Keratinocyte (primary cell): ENCODE measurements around the gene BRICD5. TPM values are rescaled to one million over a fixed set of nuclear protein-coding genes. Genes with fewer than 3 reads are reported as not detected.

Experiments used
- DNase-seq: peaks from one replicate; pipeline ENCODE4 v3.0.0-alpha.2; 2011; ENCODE audit warnings: low read depth, missing footprints, low spot score
- FAIRE-seq: peaks from 2 replicates; lab custom pipeline; 2011; peaks lifted over from hg19 to GRCh38; lab: Jason Lieb, UNC
- H2AFZ ChIP-seq: 2 replicates; pipeline ENCODE4 v1.6.0; 2012; ENCODE audit warnings: low read length, control low read depth, inconsistent platforms; ENCODE audit not compliant: control insufficient read depth
- H3K27ac ChIP-seq: 2 replicates; pipeline ENCODE4 v1.5.1; 2011; ENCODE audit warnings: low read length; ENCODE audit not compliant: control insufficient read depth, insufficient read depth
- H3K27me3 ChIP-seq: 3 replicates; pipeline ENCODE4 v1.6.0; 2011; ENCODE audit warnings: low read length; ENCODE audit not compliant: control insufficient read depth, insufficient read depth; ENCODE audit errors: extremely low read depth
- H3K36me3 ChIP-seq, 2 experiments: 2 replicates in 1 of 2; 3 replicates in 1 of 2; pipeline ENCODE4 v1.5.1; 2011; ENCODE audit warnings: low read length in 2 of 2, mild to moderate bottlenecking in 1 of 2; ENCODE audit not compliant: control insufficient read depth in 2 of 2, insufficient read depth in 2 of 2; ENCODE audit errors: extremely low read depth in 1 of 2
- H3K4me1 ChIP-seq: 3 replicates; pipeline ENCODE4 v1.5.1; 2011; ENCODE audit warnings: low read length; ENCODE audit not compliant: control insufficient read depth, insufficient read depth; ENCODE audit errors: extremely low read depth
- H3K4me2 ChIP-seq: 3 replicates; pipeline ENCODE4 v1.6.0; 2011; ENCODE audit warnings: low read depth, low read length; ENCODE audit not compliant: control insufficient read depth, insufficient read depth; ENCODE audit errors: extremely low read depth
- H3K4me3 ChIP-seq, 3 experiments: fragments of 200-600 bp in 1 of 3; sonication (generic) in 1 of 3; 2 replicates in 2 of 3; 3 replicates in 1 of 3; pipeline ENCODE4 v1.5.1; 2011 to 2016; ENCODE audit warnings: low read length in 3 of 3, mild to moderate bottlenecking in 3 of 3, control low read depth in 2 of 3, inconsistent platforms in 1 of 3, low read depth in 1 of 3, mixed read lengths in 1 of 3, mixed run types in 1 of 3, moderate library complexity in 1 of 3; ENCODE audit not compliant: control insufficient read depth in 2 of 3, insufficient read depth in 2 of 3; ENCODE audit errors: extremely low read depth in 1 of 3
- H3K79me2 ChIP-seq: 2 replicates; pipeline ENCODE4 v1.6.0; 2012; ENCODE audit warnings: low read length; ENCODE audit not compliant: control insufficient read depth, insufficient read depth
- H3K9ac ChIP-seq: 3 replicates; pipeline ENCODE4 v1.6.0; 2011; ENCODE audit warnings: low read length; ENCODE audit not compliant: control insufficient read depth, insufficient read depth; ENCODE audit errors: extremely low read depth
- H3K9me1 ChIP-seq: 3 replicates; pipeline ENCODE4 v1.6.0; 2011; ENCODE audit warnings: low read length; ENCODE audit not compliant: control insufficient read depth, insufficient read depth; ENCODE audit errors: extremely low read depth
- H3K9me3 ChIP-seq: 2 replicates; pipeline ENCODE4 v1.5.1; 2012; ENCODE audit warnings: low read depth, low read length; ENCODE audit not compliant: control insufficient read depth
- H4K20me1 ChIP-seq: 3 replicates; pipeline ENCODE4 v1.6.0; 2011; ENCODE audit warnings: low read length; ENCODE audit not compliant: control insufficient read depth, insufficient read depth; ENCODE audit errors: extremely low read depth
- CTCF ChIP-seq, 3 experiments: IDR thresholded peaks in 1 of 3; conservative IDR thresholded peaks in 1 of 3; optimal IDR thresholded peaks in 1 of 3; 2 replicates in 2 of 3; 3 replicates in 1 of 3; pipeline versions ENCODE3 to v1.5.1; 2011; ENCODE audit warnings: low read length in 3 of 3, mild to moderate bottlenecking in 3 of 3, moderate library complexity in 2 of 3, control low read depth in 1 of 3, inconsistent platforms in 1 of 3; ENCODE audit not compliant: insufficient read depth in 2 of 3; ENCODE audit errors: extremely low read depth in 1 of 3
- EZH2 ChIP-seq: IDR thresholded peaks from one replicate; pipeline ENCODE4 v1.6.1; 2012; ENCODE audit warnings: inconsistent platforms, mild to moderate bottlenecking, low read length, moderate library complexity
- dilution Hi-C: fragments of 300-500 bp; cut with MboI; formaldehyde crosslinking; loops from one replicate; pipeline ENCODE4 v1.7.0; 2020; ENCODE audit warnings: low sequenced_read_pairs; ENCODE audit not compliant: extremely low pct_ligation_motif_present
- polyA plus RNA-seq, 5 experiments: library from polyadenylated mRNA; depleted of rRNA in 3 of 5; stranded (reverse) in 3 of 5; stranded (forward) in 1 of 5; unstranded in 1 of 5; fragments of >200 nt; gene quantifications; 1 replicate in 1 of 5; 2 replicates in 3 of 5; 3 replicates in 1 of 5; pipeline versions ENCODE4 v1.2.1 to v1.2.3, GENCODE V29; 2011 to 2012; ENCODE audit warnings: missing spikeins in 2 of 5, low read depth in 1 of 5, low replicate concordance in 1 of 5

BRICD5 gene
- polyA plus RNA-seq, 1 donor (not counting 4 experiments of a cell fraction or from before 2014, with no cell fraction given), result 1.8 TPM

- Histone ChIP-seq H3K27ac (no peak overlapping the region), H3K79me2 (peaks cover 11% of the 10 kb centered on the region), H3K4me2 (no peak overlapping the region), H3K4me3 (no peak overlapping the region), H3K27me3 (peaks cover 19% of the 10 kb centered on the region), H3K9ac (no peak overlapping the region), H3K4me1 (peaks cover 11% of the 10 kb centered on the region), H3K9me1 (peaks cover 3% of the 10 kb centered on the region), H2AFZ (no peak overlapping the region), H4K20me1 (peaks cover 10% of the 10 kb centered on the region), H3K9me3 (no peaks in the 10 kb centered on the region), H3K36me3 (peaks cover 26 to 52% of the 10 kb centered on the region in 2 experiments)
- dilution Hi-C loops, result no loop called here
- no peak for DNase-seq
- TF ChIP-seq CTCF (optimal IDR thresholded peaks at IDR 0.05 in 1 of 3, IDR thresholded peaks at IDR 0.05 in 1 of 3, conservative IDR thresholded peaks at IDR 0.05 in 1 of 3; ENCODE audit: extremely low read depth in 1 of 3, insufficient read depth in 2 of 3, low read length in 3 of 3) (no peak), EZH2 (no peak)
- no peak for FAIRE-seq
Observed at GRCh38 chr16:2232094-2232990, 21.7 kb upstream of the BRICD5 start.

GRCh38 chr16:2231016-2231931 lies 20.6 kb upstream of the BRICD5 start:
- Histone ChIP-seq H3K9me3 (no peaks in the 10 kb centered on the region), H2AFZ (no peak overlapping the region), H3K79me2 (peaks cover 20% of the 10 kb centered on the region), H4K20me1 (peaks cover 9% of the 10 kb centered on the region), H3K36me3 (peaks cover 26 to 53% of the 10 kb centered on the region in 2 experiments), H3K9me1 (peaks cover 3% of the 10 kb centered on the region), H3K27ac (no peak overlapping the region), H3K4me2 (peak overlapping the region; percentile 3), H3K27me3 (peaks cover 8% of the 10 kb centered on the region), H3K4me1 (peaks cover 14% of the 10 kb centered on the region), H3K9ac (no peak overlapping the region), H3K4me3 (no peak overlapping the region)
- TF ChIP-seq EZH2 (no peak), CTCF (optimal IDR thresholded peaks at IDR 0.05 in 1 of 3, IDR thresholded peaks at IDR 0.05 in 1 of 3, conservative IDR thresholded peaks at IDR 0.05 in 1 of 3; ENCODE audit: extremely low read depth in 1 of 3, insufficient read depth in 2 of 3, low read length in 3 of 3) (no peak)
- DNase-seq (no peak), FAIRE-seq (peak; percentile 9)
- dilution Hi-C loops, result no loop called here
